ENCODE results near the gene C1orf105.
A peak's percentile ranks its signal among the peaks of the same experiment; 100 is the strongest.
"Not testable (repeated sequence)": the region's sequence is repeated elsewhere in the genome, so short reads cannot be mapped to it uniquely, and the experiment has no call there.

Gene C1orf105

GRCh38 chr1:172420385-172420784 lies at the start of gene C1orf105:
C1orf105 (plus strand) TSS chr1:172420685; CDS start chr1:172420886, 201 bp downstream.
- DNase-seq (ENCODE audit: low spot score): no peak

- DNase-seq (ENCODE audit: low spot score): not testable (repeated sequence)
Observed at GRCh38 chr1:172371646-172372045, 48.8 kb upstream of the C1orf105 start.

GRCh38 chr1:172373864-172374263 lies 46.6 kb upstream of the C1orf105 start:
- DNase-seq (ENCODE audit: low spot score): peak; percentile 11

GRCh38 chr1:172375211-172375631 lies 45.3 kb upstream of the C1orf105 start:
- DNase-seq (ENCODE audit: low spot score): no peak

- no peak for DNase-seq (ENCODE audit: low spot score)
Observed at GRCh38 chr1:172376431-172376830, 44.1 kb upstream of the C1orf105 start.

- DNase-seq (ENCODE audit: low spot score): no peak
Observed at GRCh38 chr1:172377565-172377964, 42.9 kb upstream of the C1orf105 start.

- no peak for DNase-seq (ENCODE audit: low spot score)
Observed at GRCh38 chr1:172378109-172378760, 42.2 kb upstream of the C1orf105 start.

GRCh38 chr1:172380441-172381244 lies 39.8 kb upstream of the C1orf105 start:
- no peak for DNase-seq (ENCODE audit: low spot score)

- DNase-seq (ENCODE audit: low spot score): no peak
Observed at GRCh38 chr1:172381946-172382345, 38.5 kb upstream of the C1orf105 start.

GRCh38 chr1:172382406-172382805 lies 38.1 kb upstream of the C1orf105 start:
- DNase-seq (ENCODE audit: low spot score): no peak

- no peak for DNase-seq (ENCODE audit: low spot score)
Observed at GRCh38 chr1:172382990-172383389, 37.5 kb upstream of the C1orf105 start.

GRCh38 chr1:172383536-172383935 lies 36.9 kb upstream of the C1orf105 start:
- DNase-seq (ENCODE audit: low spot score): peak; percentile 65

GRCh38 chr1:172384656-172385055 lies 35.8 kb upstream of the C1orf105 start:
- no peak for DNase-seq (ENCODE audit: low spot score)

GRCh38 chr1:172386046-172386445 lies 34.4 kb upstream of the C1orf105 start:
- no peak for DNase-seq (ENCODE audit: low spot score)

GRCh38 chr1:172388490-172388889 lies 32.0 kb upstream of the C1orf105 start:
- DNase-seq (ENCODE audit: low spot score): no peak

GRCh38 chr1:172390301-172390682 lies 30.2 kb upstream of the C1orf105 start:
- no peak for DNase-seq (ENCODE audit: low spot score)

GRCh38 chr1:172390683-172391551 lies 29.6 kb upstream of the C1orf105 start:
- peak; percentile 76 for DNase-seq (ENCODE audit: low spot score)

- peak; percentile 14 for DNase-seq (ENCODE audit: low spot score)
Observed at GRCh38 chr1:172391976-172392375, 28.5 kb upstream of the C1orf105 start.

- no peak for DNase-seq (ENCODE audit: low spot score)
Observed at GRCh38 chr1:172393354-172393753, 27.1 kb upstream of the C1orf105 start.

GRCh38 chr1:172394141-172394751 lies 26.2 kb upstream of the C1orf105 start:
- DNase-seq (ENCODE audit: low spot score): no peak

- no peak for DNase-seq (ENCODE audit: low spot score)
Observed at GRCh38 chr1:172394811-172395210, 25.7 kb upstream of the C1orf105 start.

GRCh38 chr1:172395576-172395975 lies 24.9 kb upstream of the C1orf105 start:
- no peak for DNase-seq (ENCODE audit: low spot score)
